Activated naive CD4-positive, alpha-beta T cell treated with anti-CD3 and anti-CD28 coated beads, Interleukin-2, amount 50 U/mL, for 72 hours (primary cell): Measurements from ENCODE around the gene CFAP20. TPM values are rescaled to one million over a fixed set of nuclear protein-coding genes. Genes with fewer than 3 reads are reported as not detected.
"Not testable (repeated sequence)": the region's sequence is repeated elsewhere in the genome, so short reads cannot be mapped to it uniquely, and the experiment has no call there.

ENCODE experiments used
- ATAC-seq, 2 donors: fragments of 150-1000 bp; cut with Tn5 transposase; 2 replicates each; pipeline ENCODE4 v1.10.0; 2021; ENCODE audit warnings: mild to moderate bottlenecking in 2 of 2, moderate library complexity in 2 of 2
- DNase-seq, 2 donors: peaks; one replicate each; pipeline ENCODE4 v3.0.0; 2021 to 2022; ENCODE audit warnings: low spot score in 2 of 2
- H3K27ac Mint-ChIP-seq, 2 donors: one replicate each; pipeline ENCODE4 v1.8.0; 2022; ENCODE audit warnings: mild to moderate bottlenecking in 2 of 2, mixed read lengths in 2 of 2
- H3K36me3 Mint-ChIP-seq, 2 donors: one replicate each; pipeline ENCODE4 v1.8.0; 2022; ENCODE audit warnings: mixed read lengths in 2 of 2
- H3K9me3 Mint-ChIP-seq, 2 donors: one replicate each; pipeline ENCODE4 v1.8.0; 2022; ENCODE audit warnings: mixed read lengths in 2 of 2
- total RNA-seq, 2 donors: library from RNA; stranded (reverse); gene quantifications; one replicate each; pipeline ENCODE4 v1.2.3, GENCODE V29; 2022

CFAP20 gene
- total RNA-seq, 2 donors from 2014 or later = 36.6 to 40.4 TPM

GRCh38 chr16:58110571-58111301, 18.4 kb downstream of the CFAP20 start:
- H3K27ac Mint-ChIP-seq = peak overlapping the region; percentile 44 to 55
- ATAC-seq = peak in 1 of 2 donors; percentile 16

GRCh38 chr16:58109881-58110280, 19.3 kb downstream of the CFAP20 start:
- no peaks in the 10 kb centered on the region for H3K9me3 Mint-ChIP-seq
- no peak for DNase-seq
- H3K36me3 Mint-ChIP-seq = peaks cover 1 to 5% of the 10 kb centered on the region in 2 donors
- peak overlapping the region; percentile 55 to 62 for H3K27ac Mint-ChIP-seq
- no peak for ATAC-seq

More at GRCh38 chr16:58110571-58111301, 18.4 kb downstream of the CFAP20 start:
- no peaks in the 10 kb centered on the region for H3K9me3 Mint-ChIP-seq
- DNase-seq = no peak
- H3K36me3 Mint-ChIP-seq = peaks cover 9 to 11% of the 10 kb centered on the region in 2 donors

GRCh38 chr16:58109330-58109729, 19.9 kb downstream of the CFAP20 start:
- no peak for ATAC-seq
- DNase-seq = no peak
- H3K9me3 Mint-ChIP-seq = no peaks in the 10 kb centered on the region
- H3K36me3 Mint-ChIP-seq = peaks cover 0 to 5% of the 10 kb centered on the region in 2 donors
- H3K27ac Mint-ChIP-seq = peak overlapping the region in 1 of 2 donors; percentile 62

GRCh38 chr16:58107709-58108108, 21.5 kb downstream of the CFAP20 start:
- Mint-ChIP-seq H3K27ac (no peak overlapping the region), H3K9me3 (no peaks in the 10 kb centered on the region), H3K36me3 (no peaks in the 10 kb centered on the region)
- DNase-seq (no peak), ATAC-seq (no peak)

GRCh38 chr16:58107228-58107627, 22.0 kb downstream of the CFAP20 start:
- Mint-ChIP-seq H3K27ac (no peak overlapping the region), H3K36me3 (no peaks in the 10 kb centered on the region), H3K9me3 (no peaks in the 10 kb centered on the region)
- no peak for DNase-seq
- no peak for ATAC-seq

GRCh38 chr16:58105631-58106030, 23.6 kb downstream of the CFAP20 start:
- no peaks in the 10 kb centered on the region for H3K9me3 Mint-ChIP-seq
- ATAC-seq = no peak

GRCh38 chr16:58102665-58103392, 26.4 kb downstream of the CFAP20 start:
- DNase-seq (no peak), ATAC-seq (no peak)
- Mint-ChIP-seq H3K9me3 (no peaks in the 10 kb centered on the region), H3K27ac (no peak overlapping the region), H3K36me3 (no peaks in the 10 kb centered on the region)

More at GRCh38 chr16:58105631-58106030, 23.6 kb downstream of the CFAP20 start:
- no peak for DNase-seq
- Mint-ChIP-seq H3K36me3 (no peaks in the 10 kb centered on the region), H3K27ac (no peak overlapping the region)

- DNase-seq = no peak
- H3K9me3 Mint-ChIP-seq = no peaks in the 10 kb centered on the region
- H3K36me3 Mint-ChIP-seq = no peaks in the 10 kb centered on the region
- peak overlapping the region in 1 of 2 donors; percentile 13 for H3K27ac Mint-ChIP-seq
- no peak for ATAC-seq
Observed at GRCh38 chr16:58099956-58100300, 29.3 kb downstream of the CFAP20 start.

- ATAC-seq (no peak), DNase-seq (no peak)
- H3K27ac Mint-ChIP-seq = no peak overlapping the region
- H3K36me3 Mint-ChIP-seq = no peaks in the 10 kb centered on the region
- H3K9me3 Mint-ChIP-seq = no peaks in the 10 kb centered on the region
Observed at GRCh38 chr16:58099097-58099955, 29.9 kb downstream of the CFAP20 start.

- no peaks in the 10 kb centered on the region for H3K36me3 Mint-ChIP-seq
- DNase-seq = no peak
- ATAC-seq = no peak
- peak overlapping the region in 1 of 2 donors; percentile 67 for H3K27ac Mint-ChIP-seq
- H3K9me3 Mint-ChIP-seq = no peaks in the 10 kb centered on the region
Observed at GRCh38 chr16:58098207-58099096, 30.7 kb downstream of the CFAP20 start.

GRCh38 chr16:58096249-58096648, 32.9 kb downstream of the CFAP20 start:
- H3K27ac Mint-ChIP-seq = no peak overlapping the region
- ATAC-seq = no peak
- DNase-seq = no peak
- no peaks in the 10 kb centered on the region for H3K9me3 Mint-ChIP-seq
- no peaks in the 10 kb centered on the region for H3K36me3 Mint-ChIP-seq

- not testable (repeated sequence) for ATAC-seq, H3K9me3 Mint-ChIP-seq, DNase-seq, H3K36me3 Mint-ChIP-seq, H3K27ac Mint-ChIP-seq
Observed at GRCh38 chr16:58095575-58095960, 33.6 kb downstream of the CFAP20 start.

GRCh38 chr16:58094791-58095574, 34.2 kb downstream of the CFAP20 start:
- ATAC-seq (no peak), DNase-seq (no peak)
- Mint-ChIP-seq H3K36me3 (no peaks in the 10 kb centered on the region), H3K27ac (no peak overlapping the region), H3K9me3 (no peaks in the 10 kb centered on the region)

GRCh38 chr16:58094026-58094425, 35.2 kb downstream of the CFAP20 start:
- peak overlapping the region in 1 of 2 donors; percentile 52 for H3K27ac Mint-ChIP-seq
- DNase-seq = no peak
- no peak for ATAC-seq
- no peaks in the 10 kb centered on the region for H3K36me3 Mint-ChIP-seq
- no peaks in the 10 kb centered on the region for H3K9me3 Mint-ChIP-seq

GRCh38 chr16:58090396-58090795, 38.8 kb downstream of the CFAP20 start:
- not testable (repeated sequence) for H3K36me3 Mint-ChIP-seq, ATAC-seq, H3K27ac Mint-ChIP-seq, DNase-seq, H3K9me3 Mint-ChIP-seq
